ENCODE results near the gene TECPR2.

DNA sequence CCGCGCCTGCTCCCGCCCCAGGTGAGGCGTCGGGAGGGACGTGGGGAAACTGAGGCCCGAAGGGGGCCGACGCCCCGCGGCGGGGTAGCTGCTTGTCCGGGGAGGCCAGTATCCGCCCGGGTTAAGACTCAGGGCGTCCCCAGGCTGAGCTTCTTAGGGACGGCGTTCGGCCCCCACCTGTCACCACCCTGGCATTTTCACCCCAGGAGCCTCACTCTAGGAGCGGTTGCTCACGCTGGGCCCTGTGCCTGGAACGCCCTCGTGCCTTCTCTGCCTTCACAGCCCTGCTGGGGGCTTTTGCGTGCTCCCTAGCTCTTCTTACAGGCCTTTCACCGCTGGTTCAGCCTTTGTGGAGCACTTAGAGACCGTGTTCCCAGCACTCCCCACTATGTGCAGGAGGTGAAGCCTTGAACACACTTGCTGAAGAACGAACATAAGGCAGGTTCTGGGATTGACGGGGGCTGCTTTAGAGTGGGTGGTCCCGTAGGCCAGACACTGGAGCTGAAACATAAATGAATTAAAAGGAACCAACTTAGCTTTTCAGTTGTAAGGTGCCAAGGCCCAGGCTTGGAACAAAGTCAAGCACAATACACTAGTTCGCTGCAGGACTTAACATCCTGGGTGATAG lies 42.6 kb upstream of the TECPR2 start:
- TF ChIP-seq CTCF (IDR thresholded peaks at IDR 0.05 in 8 of 11, conservative IDR thresholded peaks at IDR 0.05 in 3 of 11) = no peak
- TF ChIP-seq POLR2A (IDR thresholded peaks at IDR 0.05) = no peak
- no peak for TF ChIP-seq POLR2AphosphoS5 (IDR thresholded peaks at IDR 0.05)

All from spleen (tissue), 7 donors.